Measurements from ENCODE around the gene FEZF1. TPM values are rescaled to one million over a fixed set of nuclear protein-coding genes. Genes with fewer than 3 reads are reported as not detected.

FEZF1 gene
- total and polyA plus RNA-seq, 5 donors = not detected

GRCh38 chr7:122316467-122317388 is 12.2 kb upstream of the FEZF1 start:
- WGBS = 5% methylated on average over 71 of the region's 71 CpGs
- intact Hi-C loops (cut with DNase I) = no loop called here
- no peak overlapping the region for H3K4me3 ChIP-seq (ENCODE audit: low read length)
- DNase-seq (peak in 1 of 3 donors; percentile 51), ATAC-seq (peak; percentile 29 to 51)
- peaks cover 3% of the 10 kb centered on the region for H3K27me3 ChIP-seq (ENCODE audit: control insufficient read depth, insufficient read depth)
- H3K9me3 ChIP-seq (ENCODE audit: control insufficient read depth, low read length) = no peaks in the 10 kb centered on the region
- H3K4me1 ChIP-seq (ENCODE audit: control insufficient read depth, insufficient read depth, low read length) = no peaks in the 10 kb centered on the region
- H3K27ac ChIP-seq (ENCODE audit: low read length) = no peak overlapping the region

DNA sequence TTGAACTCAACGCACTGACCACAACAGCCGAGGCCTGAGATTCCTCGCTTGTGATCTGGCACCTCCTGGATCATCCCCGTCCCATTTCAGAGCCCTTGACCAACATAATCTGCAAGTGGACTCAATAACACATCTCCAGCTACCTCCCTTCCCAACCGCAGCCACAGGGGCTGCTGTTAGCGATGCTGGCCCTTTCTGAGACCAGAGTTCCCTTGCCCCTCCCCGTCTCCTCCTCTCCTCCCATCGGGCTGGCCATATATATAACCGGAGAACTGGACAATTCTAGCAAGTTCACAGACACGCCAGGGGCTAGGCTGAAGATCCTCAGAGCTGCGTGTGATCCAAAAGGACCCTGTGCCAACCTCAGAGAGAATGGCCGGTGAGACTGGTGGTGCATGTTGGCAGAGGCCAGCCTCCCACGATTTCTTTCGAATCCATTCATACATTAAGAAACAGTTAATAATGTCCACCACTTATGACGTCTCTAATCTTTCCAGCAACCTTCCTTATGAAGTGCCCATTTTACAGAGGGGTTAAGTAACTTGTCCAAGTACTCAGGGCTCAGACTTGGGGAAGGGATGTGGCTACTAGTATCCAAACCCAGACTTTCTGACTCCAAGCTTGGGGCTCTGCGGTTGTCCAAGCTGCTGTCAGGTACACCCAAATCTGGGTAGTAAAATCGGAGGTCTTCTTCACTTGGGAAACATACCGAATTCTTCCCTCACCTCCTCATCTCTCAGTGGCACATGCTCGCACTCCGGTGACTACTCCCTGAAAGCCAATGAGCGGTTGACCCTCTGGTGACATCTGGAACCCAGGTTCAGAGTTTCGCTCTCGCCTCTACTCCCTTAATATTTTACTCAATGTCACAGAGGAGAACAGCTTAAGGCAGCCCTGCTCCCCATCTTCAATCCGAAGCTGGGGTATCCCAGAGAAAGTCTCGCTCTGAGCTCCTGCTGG is 11.2 kb upstream of the FEZF1 start:
- no peak for ATAC-seq
- H3K27me3 ChIP-seq (ENCODE audit: control insufficient read depth, insufficient read depth) = peaks cover 3% of the 10 kb centered on the region
- H3K4me3 ChIP-seq (ENCODE audit: low read length) = no peak overlapping the region
- WGBS = 6% methylated on average over 25 of the region's 25 CpGs
- no peak overlapping the region for H3K27ac ChIP-seq (ENCODE audit: low read length)
- intact Hi-C loops (cut with DNase I) = no loop called here
- DNase-seq = no peak
- no peaks in the 10 kb centered on the region for H3K9me3 ChIP-seq (ENCODE audit: control insufficient read depth, low read length)
- no peaks in the 10 kb centered on the region for H3K4me1 ChIP-seq (ENCODE audit: control insufficient read depth, insufficient read depth, low read length)

- intact Hi-C loops (cut with DNase I) = no loop called here
- WGBS = 22% methylated on average over 4 of the region's 4 CpGs
- Histone ChIP-seq H3K27ac (ENCODE audit: low read length) (no peak overlapping the region), H3K9me3 (ENCODE audit: control insufficient read depth, low read length) (no peaks in the 10 kb centered on the region), H3K27me3 (ENCODE audit: control insufficient read depth, insufficient read depth) (peaks cover 3% of the 10 kb centered on the region), H3K4me3 (ENCODE audit: low read length) (no peak overlapping the region), H3K4me1 (ENCODE audit: control insufficient read depth, insufficient read depth, low read length) (peaks cover 2% of the 10 kb centered on the region)
- ATAC-seq = no peak
- DNase-seq = no peak
These were observed 9.7 kb upstream of the FEZF1 start for GRCh38 chr7:122314284-122314683.

DNA sequence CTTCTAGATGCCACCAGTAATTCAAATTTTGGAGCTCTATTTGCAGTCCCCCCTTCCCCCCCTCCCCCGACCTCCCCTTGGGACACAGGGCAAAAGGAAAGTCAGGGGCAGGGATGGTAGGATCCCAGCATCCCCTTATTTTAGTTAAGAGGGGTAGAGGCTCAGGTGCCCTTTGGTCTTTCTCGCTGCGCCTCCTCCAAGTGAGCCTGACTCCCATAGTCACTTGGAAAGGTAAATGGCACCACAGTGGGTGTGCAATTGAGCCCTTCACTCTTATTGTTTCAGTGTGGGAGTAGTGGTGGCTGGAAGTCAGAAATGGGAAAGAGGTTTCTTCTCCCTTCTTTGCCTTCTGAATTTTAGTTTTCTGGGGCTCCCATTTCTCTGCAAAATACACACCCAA is 8.2 kb upstream of the FEZF1 start:
- no peak overlapping the region for H3K4me3 ChIP-seq (ENCODE audit: low read length)
- no peaks in the 10 kb centered on the region for H3K9me3 ChIP-seq (ENCODE audit: control insufficient read depth, low read length)
- peaks cover 3% of the 10 kb centered on the region for H3K27me3 ChIP-seq (ENCODE audit: control insufficient read depth, insufficient read depth)
- intact Hi-C loops (cut with DNase I) = no loop called here
- no peak for ATAC-seq
- no peak overlapping the region for H3K27ac ChIP-seq (ENCODE audit: low read length)
- 28% methylated on average over 3 of the region's 3 CpGs for WGBS
- no peak for DNase-seq
- peaks cover 2% of the 10 kb centered on the region for H3K4me1 ChIP-seq (ENCODE audit: control insufficient read depth, insufficient read depth, low read length)

- H3K9me3 ChIP-seq (ENCODE audit: control insufficient read depth, low read length) = no peaks in the 10 kb centered on the region
- no peak for ATAC-seq
- peaks cover 2% of the 10 kb centered on the region for H3K4me1 ChIP-seq (ENCODE audit: control insufficient read depth, insufficient read depth, low read length)
- H3K4me3 ChIP-seq (ENCODE audit: low read length) = no peak overlapping the region
- intact Hi-C loops (cut with DNase I) = no loop called here
- DNase-seq = peak in 2 of 3 donors; percentile 49 to 52
- peaks cover 3% of the 10 kb centered on the region for H3K27me3 ChIP-seq (ENCODE audit: control insufficient read depth, insufficient read depth)
- 6% methylated on average over 34 of the region's 34 CpGs for WGBS
- no peak overlapping the region for H3K27ac ChIP-seq (ENCODE audit: low read length)
These were observed 7.3 kb upstream of the FEZF1 start for GRCh38 chr7:122311734-122312450.

DNA sequence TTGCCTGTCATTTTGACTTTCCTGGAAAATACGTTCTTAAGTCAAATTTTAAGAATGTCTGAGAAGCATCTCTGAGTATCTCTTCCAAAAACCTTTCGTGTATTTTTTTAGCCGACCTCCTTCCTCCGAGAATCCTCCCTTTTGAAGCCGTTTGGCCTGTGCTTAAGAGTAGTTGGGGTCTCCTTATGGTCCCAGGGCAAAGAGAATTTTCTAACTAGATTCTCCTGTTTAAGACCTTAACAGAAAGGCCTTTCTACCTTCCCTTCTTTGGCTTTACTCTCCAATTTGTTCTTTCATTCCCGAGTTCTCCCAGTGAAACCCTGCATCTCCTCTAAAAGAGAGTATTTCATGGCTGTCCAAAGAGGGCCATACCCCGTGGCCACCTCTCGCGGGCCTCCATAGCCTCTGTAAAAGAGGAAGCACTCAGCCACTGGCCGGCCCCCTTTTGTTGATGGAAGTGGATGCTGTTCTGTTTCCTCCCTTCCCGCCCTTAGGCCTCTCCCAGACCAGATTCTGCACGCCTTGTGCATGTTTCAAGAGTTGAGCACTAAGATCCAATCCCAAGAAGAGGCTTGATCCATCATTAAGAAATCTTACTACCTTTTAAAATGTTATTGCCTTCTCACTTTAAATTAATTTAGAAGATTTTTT is 6.6 kb upstream of the FEZF1 start:
- 38% methylated on average over 12 of the region's 12 CpGs for WGBS
- H3K27me3 ChIP-seq (ENCODE audit: control insufficient read depth, insufficient read depth) = peaks cover 3% of the 10 kb centered on the region
- no peak for DNase-seq
- peaks cover 2% of the 10 kb centered on the region for H3K4me1 ChIP-seq (ENCODE audit: control insufficient read depth, insufficient read depth, low read length)
- H3K9me3 ChIP-seq (ENCODE audit: control insufficient read depth, low read length) = no peaks in the 10 kb centered on the region
- ATAC-seq = no peak
- H3K4me3 ChIP-seq (ENCODE audit: low read length) = no peak overlapping the region
- intact Hi-C loops (cut with DNase I) = no loop called here
- no peak overlapping the region for H3K27ac ChIP-seq (ENCODE audit: low read length)

GRCh38 chr7:122310119-122311021 is 5.8 kb upstream of the FEZF1 start:
- peak in 1 of 2 donors; percentile 41 for ATAC-seq
- H3K27me3 ChIP-seq (ENCODE audit: control insufficient read depth, insufficient read depth) = peaks cover 3% of the 10 kb centered on the region
- peak in 2 of 3 donors; percentile 14 to 42 for DNase-seq
- H3K27ac ChIP-seq (ENCODE audit: low read length) = no peak overlapping the region
- H3K4me3 ChIP-seq (ENCODE audit: low read length) = peak overlapping the region; percentile 56
- intact Hi-C loops (cut with DNase I) = no loop called here
- peaks cover 2% of the 10 kb centered on the region for H3K4me1 ChIP-seq (ENCODE audit: control insufficient read depth, insufficient read depth, low read length)
- H3K9me3 ChIP-seq (ENCODE audit: control insufficient read depth, low read length) = no peaks in the 10 kb centered on the region
- WGBS = 2% methylated on average over 61 of the region's 61 CpGs

DNA sequence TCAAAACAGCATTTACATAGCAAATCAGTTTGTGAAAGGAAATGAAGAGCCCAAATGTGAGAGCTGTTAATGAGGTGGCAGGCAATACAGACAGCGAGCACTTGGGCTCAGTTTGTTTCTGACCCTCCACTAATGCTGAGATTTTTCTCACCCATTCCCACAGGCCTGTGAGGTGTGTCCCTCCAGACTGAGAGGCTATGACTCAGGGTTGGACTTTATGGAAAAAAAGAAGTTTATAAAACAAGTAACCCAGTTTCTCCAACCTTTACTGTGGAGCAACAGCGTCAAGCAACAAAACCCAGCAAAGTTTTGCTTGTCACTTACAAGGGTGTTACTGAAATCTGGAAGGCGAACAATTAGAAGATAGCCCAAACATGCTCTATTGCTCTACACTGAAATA is 4.9 kb upstream of the FEZF1 start:
- peak overlapping the region; percentile 56 for H3K4me3 ChIP-seq (ENCODE audit: low read length)
- intact Hi-C loops (cut with DNase I) = no loop called here
- WGBS = 40% methylated on average over 3 of the region's 3 CpGs
- H3K27ac ChIP-seq (ENCODE audit: low read length) = no peak overlapping the region
- ATAC-seq (no peak), DNase-seq (no peak)
- peaks cover 2% of the 10 kb centered on the region for H3K4me1 ChIP-seq (ENCODE audit: control insufficient read depth, insufficient read depth, low read length)
- H3K9me3 ChIP-seq (ENCODE audit: control insufficient read depth, low read length) = no peaks in the 10 kb centered on the region
- H3K27me3 ChIP-seq (ENCODE audit: control insufficient read depth, insufficient read depth) = peaks cover 3% of the 10 kb centered on the region

DNA sequence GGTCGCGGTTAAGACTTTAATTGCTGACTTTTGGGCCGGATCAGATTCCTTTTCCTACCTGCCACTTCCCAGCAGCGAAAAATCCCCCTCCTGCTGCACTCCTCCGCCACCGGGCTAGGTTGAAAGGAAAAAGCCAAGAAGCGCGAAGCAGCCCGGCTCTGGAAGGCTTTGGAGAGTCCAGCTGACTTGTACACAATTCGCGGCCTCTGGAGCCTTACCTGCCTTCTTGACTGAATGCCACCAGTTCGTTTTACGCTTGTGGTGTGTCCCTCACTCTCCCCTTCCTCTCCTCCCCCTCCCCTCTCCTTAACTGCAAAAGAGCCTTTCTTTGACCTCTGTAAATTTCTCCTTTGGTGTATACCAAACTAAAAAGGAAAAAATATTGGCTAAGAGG is 2.7 kb upstream of the FEZF1 start:
- WGBS = 18% methylated on average over 13 of the region's 13 CpGs
- peaks cover 2% of the 10 kb centered on the region for H3K4me1 ChIP-seq (ENCODE audit: control insufficient read depth, insufficient read depth, low read length)
- intact Hi-C loops (cut with DNase I) = no loop called here

More for the DNA sequence above, 2.7 kb upstream of the FEZF1 start:
- H3K9me3 ChIP-seq (ENCODE audit: control insufficient read depth, low read length) = no peaks in the 10 kb centered on the region
- no peaks in the 10 kb centered on the region for H3K27me3 ChIP-seq (ENCODE audit: control insufficient read depth, insufficient read depth)
- H3K27ac ChIP-seq (ENCODE audit: low read length) = no peak overlapping the region
- H3K4me3 ChIP-seq (ENCODE audit: low read length) = no peak overlapping the region
- ATAC-seq (no peak), DNase-seq (no peak)

Data from right cardiac atrium (tissue), 5 donors.